Epithelial cell of esophagus (primary cell): ENCODE data around the gene CELF4.

Experiments
- DNase-seq: peaks from one replicate; pipeline ENCODE4 v3.0.0; 2010; ENCODE audit warnings: low read depth
- H3K4me3 ChIP-seq: 2 replicates; pipeline ENCODE4 v1.5.1; 2011; ENCODE audit warnings: mild to moderate bottlenecking, low read length, control low read depth
- TF ChIP-seq, protein P1 (sequence below): IDR thresholded peaks from 2 replicates; pipeline ENCODE4 v1.5.1; 2011; ENCODE audit warnings: low read depth, mild to moderate bottlenecking, low read length, control low read depth, inconsistent platforms; ENCODE audit not compliant: insufficient read depth; ENCODE audit errors: missing control alignments

CELF4 gene

DNA sequence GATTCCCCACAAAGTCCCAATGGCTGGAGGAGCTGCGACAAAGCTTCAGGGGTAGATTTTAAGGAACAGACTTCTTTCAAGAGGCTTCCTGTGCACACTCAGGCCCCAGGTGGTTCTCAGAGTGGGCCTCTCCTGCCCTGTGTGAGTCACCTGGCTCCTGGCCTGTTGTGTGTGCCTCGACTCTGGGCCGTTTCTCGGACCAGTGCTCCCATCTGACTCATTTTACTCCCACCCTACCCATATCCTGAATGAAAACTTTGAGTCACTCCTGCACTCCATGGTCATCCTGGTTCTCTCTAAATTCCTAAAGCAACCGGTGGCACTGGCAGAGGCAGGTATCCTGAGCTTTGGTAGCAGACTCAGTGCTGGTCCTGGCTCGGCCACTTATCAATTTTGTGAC, 84.1 kb downstream of the CELF4 start:
- H3K4me3 ChIP-seq = no peak overlapping the region
- peak; percentile 2 for DNase-seq
- TF ChIP-seq, protein P1, sequence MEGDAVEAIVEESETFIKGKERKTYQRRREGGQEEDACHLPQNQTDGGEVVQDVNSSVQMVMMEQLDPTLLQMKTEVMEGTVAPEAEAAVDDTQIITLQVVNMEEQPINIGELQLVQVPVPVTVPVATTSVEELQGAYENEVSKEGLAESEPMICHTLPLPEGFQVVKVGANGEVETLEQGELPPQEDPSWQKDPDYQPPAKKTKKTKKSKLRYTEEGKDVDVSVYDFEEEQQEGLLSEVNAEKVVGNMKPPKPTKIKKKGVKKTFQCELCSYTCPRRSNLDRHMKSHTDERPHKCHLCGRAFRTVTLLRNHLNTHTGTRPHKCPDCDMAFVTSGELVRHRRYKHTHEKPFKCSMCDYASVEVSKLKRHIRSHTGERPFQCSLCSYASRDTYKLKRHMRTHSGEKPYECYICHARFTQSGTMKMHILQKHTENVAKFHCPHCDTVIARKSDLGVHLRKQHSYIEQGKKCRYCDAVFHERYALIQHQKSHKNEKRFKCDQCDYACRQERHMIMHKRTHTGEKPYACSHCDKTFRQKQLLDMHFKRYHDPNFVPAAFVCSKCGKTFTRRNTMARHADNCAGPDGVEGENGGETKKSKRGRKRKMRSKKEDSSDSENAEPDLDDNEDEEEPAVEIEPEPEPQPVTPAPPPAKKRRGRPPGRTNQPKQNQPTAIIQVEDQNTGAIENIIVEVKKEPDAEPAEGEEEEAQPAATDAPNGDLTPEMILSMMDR = no peak

DNA sequence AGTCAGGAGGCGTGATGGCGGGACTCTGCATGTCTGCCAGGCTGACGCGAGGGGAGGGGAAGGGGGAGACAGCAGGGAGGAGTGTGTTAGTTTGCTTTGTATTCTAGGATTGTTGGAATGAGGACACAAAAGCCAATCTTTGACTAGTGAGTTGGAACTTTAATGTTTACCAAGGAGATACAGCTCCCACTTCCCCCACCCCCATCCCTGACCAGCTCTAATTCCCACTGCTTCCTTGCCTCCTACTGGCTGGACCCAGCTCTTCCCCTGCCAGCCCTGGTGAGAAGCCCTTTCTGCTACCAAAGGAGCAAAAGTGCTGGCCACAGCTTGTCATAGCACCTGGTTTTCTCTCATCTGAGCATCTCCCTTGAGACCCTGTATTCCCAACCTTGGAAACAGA, 84.5 kb downstream of the CELF4 start:
- TF ChIP-seq, protein P1 = no peak
- H3K4me3 ChIP-seq = no peak overlapping the region
- DNase-seq = no peak

DNA sequence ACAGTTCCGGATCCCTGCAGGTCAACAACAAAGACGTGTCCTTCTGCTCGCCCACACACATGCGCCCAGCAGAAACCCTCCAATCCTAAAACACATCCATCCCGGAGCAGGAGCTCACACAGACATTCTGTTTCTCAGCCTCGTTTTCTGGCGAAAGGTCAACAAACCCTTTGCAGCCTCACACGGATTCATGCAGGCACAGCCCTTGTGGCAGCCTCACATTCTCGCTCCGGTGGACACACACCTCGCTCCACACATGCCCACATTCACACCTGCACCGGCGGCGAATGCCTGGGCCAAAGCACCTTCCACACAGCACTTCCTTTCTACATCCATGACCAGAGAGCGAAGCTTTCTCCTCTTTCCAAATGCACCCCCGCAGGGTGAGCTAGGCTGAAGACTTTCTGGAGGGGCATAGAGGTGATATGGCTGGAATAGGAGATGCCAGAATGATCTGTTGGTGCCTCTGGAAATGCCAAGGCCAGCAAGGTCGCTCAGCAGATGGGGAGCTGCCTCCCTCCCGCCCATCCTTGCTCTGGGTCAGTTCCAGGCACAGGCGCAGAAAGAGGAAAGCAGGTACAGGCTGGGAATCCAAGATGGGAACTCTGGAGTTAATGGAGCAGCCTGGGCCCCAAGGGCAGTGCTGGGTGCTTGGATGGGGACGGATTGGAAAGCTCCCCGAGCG, 88.8 kb downstream of the CELF4 start:
- no peak overlapping the region for H3K4me3 ChIP-seq
- TF ChIP-seq, protein P1 = no peak
- no peak for DNase-seq

DNA sequence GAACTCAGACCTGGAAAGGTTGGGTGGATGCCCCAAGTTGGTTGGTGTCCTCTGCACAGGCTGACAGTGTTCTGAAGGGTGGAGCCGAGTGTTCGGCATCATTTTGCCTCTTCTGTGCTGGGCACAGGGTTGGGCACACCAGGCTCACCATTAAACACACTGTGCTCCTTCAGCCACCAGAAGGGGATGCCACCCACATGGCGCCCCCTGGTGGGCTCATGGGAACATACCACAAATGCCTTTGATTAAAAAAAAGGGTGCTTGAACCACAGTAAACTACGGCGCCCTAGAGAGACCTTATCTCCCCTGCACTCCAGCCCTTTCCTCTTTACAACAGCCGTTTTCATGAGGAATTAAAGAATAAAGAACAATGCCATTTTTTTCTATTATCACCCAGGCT, 89.4 kb downstream of the CELF4 start:
- DNase-seq = peak; percentile 2
- no peak overlapping the region for H3K4me3 ChIP-seq
- TF ChIP-seq, protein P1 = peak; percentile 51

DNA sequence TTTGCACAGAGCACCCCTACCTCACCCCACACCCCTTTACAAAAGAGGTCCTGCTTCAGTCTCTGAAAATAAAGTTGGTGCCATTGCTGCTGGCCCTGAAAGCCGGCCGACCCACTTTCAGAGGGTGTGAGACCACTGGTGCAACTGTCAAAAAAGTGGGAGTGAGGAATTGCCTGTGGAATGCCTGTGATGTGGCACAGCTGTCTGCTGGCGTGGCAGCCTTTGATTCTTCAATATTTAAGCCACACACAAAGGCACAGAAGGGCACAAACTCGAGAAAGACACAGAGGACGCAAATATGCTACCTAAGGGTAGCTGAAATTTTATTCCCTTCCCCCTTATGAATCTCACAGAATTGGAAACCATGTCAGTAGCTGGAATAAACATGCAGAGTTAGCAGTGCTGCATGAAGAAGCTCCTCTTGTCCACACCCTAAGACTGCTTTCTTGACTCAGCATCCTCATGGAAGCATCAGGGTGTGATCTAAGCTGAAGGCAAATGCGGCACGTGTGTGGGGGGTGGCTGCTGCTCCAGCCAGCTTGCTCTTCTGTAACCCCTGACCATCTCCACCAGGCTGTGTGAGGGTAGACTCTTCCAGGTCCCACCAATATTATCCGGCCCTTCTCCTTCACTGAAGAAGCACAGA, 92.3 kb downstream of the CELF4 start:
- H3K4me3 ChIP-seq = no peak overlapping the region
- TF ChIP-seq, protein P1 = no peak
- DNase-seq = no peak

DNA sequence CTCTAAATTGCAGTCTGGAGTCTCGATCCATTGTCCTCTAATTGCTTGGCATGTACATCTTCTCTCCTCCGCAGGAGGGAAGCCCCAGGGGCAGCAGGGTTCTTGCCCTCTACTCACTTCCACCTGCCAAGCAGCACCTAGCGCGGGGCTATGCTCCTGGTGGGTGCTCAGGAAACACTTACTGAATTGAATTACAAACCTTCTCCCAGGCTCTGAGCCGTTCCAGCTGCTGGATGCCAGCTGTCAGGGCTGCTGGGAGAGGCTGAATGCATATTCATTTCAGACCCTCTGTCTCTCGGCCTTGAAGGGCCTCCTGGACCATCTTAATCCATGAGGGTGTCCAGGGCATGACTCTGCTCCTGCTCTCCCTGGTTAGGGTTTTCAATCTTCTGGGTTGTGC, 94.0 kb downstream of the CELF4 start:
- TF ChIP-seq, protein P1 = no peak
- no peak overlapping the region for H3K4me3 ChIP-seq
- DNase-seq = no peak

DNA sequence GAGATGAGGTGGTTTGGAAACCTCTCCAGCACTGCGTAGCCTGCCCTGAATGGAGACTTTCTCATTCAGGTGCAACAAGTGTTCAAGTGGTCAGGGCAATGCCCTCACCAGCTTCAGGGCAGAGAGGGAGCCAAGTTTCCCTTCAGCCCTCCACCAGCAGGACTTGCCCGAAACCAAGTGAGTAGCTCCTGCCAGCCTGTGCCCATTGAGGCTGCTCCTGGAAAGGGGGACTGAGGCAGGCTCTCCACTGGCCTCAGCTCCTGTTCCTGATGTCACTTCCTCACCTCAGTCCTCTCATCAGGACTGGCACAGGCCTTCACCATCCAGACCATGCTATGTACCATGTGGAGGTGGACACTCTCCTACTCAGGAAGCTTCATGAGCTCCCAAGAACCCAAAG, 94.6 kb downstream of the CELF4 start:
- DNase-seq = no peak
- TF ChIP-seq, protein P1 = no peak
- no peak overlapping the region for H3K4me3 ChIP-seq
